Fibroblast of mammary gland (primary cell): ENCODE measurements around the gene STAMBPL1.

Experiments
- DNase-seq: peaks from one replicate; pipeline ENCODE4 v3.0.0-alpha.2; 2010; ENCODE audit warnings: low read depth
- H3K4me3 ChIP-seq: 2 replicates; pipeline ENCODE4 v1.5.1; 2011; ENCODE audit warnings: low read depth, mild to moderate bottlenecking, low read length, moderate library complexity; ENCODE audit not compliant: control insufficient read depth
- CTCF ChIP-seq: conservative IDR thresholded peaks from 2 replicates; pipeline ENCODE4 v1.5.1; 2011; ENCODE audit warnings: low read depth, low read length, inconsistent platforms; ENCODE audit not compliant: control insufficient read depth, insufficient read depth

The STAMBPL1 gene

GRCh38 chr10:88843171-88843570 lies 36.9 kb upstream of the STAMBPL1 start:
- TF ChIP-seq CTCF, result no peak
- H3K4me3 ChIP-seq, result no peak overlapping the region
- no peak for DNase-seq

GRCh38 chr10:88848499-88848898 lies 31.5 kb upstream of the STAMBPL1 start:
- TF ChIP-seq CTCF, result no peak
- peak; percentile 91 for DNase-seq
- H3K4me3 ChIP-seq, result no peak overlapping the region

GRCh38 chr10:88849234-88849633 lies 30.8 kb upstream of the STAMBPL1 start:
- no peak overlapping the region for H3K4me3 ChIP-seq
- no peak for TF ChIP-seq CTCF
- DNase-seq, result peak; percentile 66

- no peak overlapping the region for H3K4me3 ChIP-seq
Measured at GRCh38 chr10:88850712-88851111, 29.3 kb upstream of the STAMBPL1 start.

GRCh38 chr10:88851706-88852105 lies 28.3 kb upstream of the STAMBPL1 start, which contains the start of gene ANKRD22:
Gene ANKRD22 (minus strand): TSS chr10:88851844. CDS start chr10:88851607, 237 bp downstream.
- no peak for TF ChIP-seq CTCF
- peak; percentile 65 for DNase-seq
- no peak within 1 kb of the TSS for H3K4me3 ChIP-seq

More at GRCh38 chr10:88850712-88851111, 29.3 kb upstream of the STAMBPL1 start:
- TF ChIP-seq CTCF, result no peak
- DNase-seq, result no peak

GRCh38 chr10:88852327-88852726 lies 27.7 kb upstream of the STAMBPL1 start:
- no peak overlapping the region for H3K4me3 ChIP-seq
- DNase-seq, result no peak
- TF ChIP-seq CTCF, result no peak
